ENCODE results near the gene SWI5. TPM values are rescaled to one million over a fixed set of nuclear protein-coding genes. Genes with fewer than 3 reads are reported as not detected.

SWI5 gene
- total and polyA plus RNA-seq, 9 of the 15 experiments (the other 6 are each of a cell fraction or from before 2014, with no cell fraction given) = 62.8 to 133 (median 95.9) TPM

DNA sequence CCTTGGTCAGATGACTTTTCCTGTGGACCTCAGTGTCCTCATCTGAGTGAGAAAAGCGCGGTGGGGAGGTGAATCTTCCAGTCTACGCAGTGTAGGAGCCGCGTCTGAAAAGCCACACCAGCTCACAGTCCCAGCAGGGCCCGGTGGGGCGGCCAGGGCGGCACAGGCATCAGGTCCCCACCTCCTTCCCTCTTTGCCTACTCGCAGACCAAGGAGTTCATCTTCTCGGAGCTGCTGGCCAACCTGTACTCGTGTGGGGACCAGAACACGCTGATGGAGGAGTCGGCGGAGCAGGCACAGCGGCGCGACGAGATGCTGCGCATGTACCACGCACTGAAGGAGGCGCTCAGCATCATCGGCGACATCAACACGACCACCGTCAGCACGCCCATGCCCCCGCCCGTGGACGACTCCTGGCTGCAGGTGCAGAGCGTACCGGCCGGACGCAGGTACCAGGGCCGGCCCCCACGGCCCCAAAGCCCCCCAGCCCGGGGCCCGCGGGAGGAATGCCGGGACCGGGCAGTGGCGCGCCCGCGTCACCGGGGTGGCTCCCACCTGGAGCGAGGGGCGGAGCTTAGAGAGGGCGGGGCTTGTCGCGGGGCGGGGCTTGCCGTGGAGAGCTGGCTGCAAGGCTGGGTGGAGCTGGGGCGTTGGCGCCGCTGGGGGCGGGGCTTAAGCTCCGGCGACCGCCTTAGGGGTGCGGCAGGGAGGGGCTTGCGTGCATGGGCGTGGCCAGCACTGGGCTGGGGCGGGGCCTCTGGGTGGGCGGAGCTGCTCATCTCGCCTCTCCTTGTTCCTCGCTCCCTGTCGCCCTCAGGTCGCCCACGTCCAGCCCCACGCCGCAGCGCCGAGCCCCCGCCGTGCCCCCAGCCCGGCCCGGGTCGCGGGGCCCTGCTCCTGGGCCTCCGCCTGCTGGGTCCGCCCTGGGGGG, 25.9 kb upstream of the SWI5 start (continued):
- TF ChIP-seq HMGXB4 (CRISPR knock-in tag; IDR thresholded peaks at IDR 0.05) (no peak; the same call in 1 of the 2 replicates), RB1 (IDR thresholded peaks at IDR 0.05; ENCODE audit: low read depth) (no peak), SETDB1 (IDR thresholded peaks at IDR 0.05; ENCODE audit: low read length) (no peak), CHD2 (IDR thresholded peaks at IDR 0.05; ENCODE audit: low read depth, low read length) (no peak), RFX5 (IDR thresholded peaks at IDR 0.05; ENCODE audit: low read depth, low read length) (no peak), TCFL5 (CRISPR knock-in tag; conservative IDR thresholded peaks at IDR 0.05) (no peak), FOXJ3 (CRISPR knock-in tag; IDR thresholded peaks at IDR 0.05) (no peak), ZSCAN32 (CRISPR knock-in tag; IDR thresholded peaks at IDR 0.05) (no peak), E2F5 (CRISPR knock-in tag; IDR thresholded peaks at IDR 0.05) (no peak), KDM5B (IDR thresholded peaks at IDR 0.05; ENCODE audit: insufficient replicate concordance, low read depth, low read length) (peak; percentile 45), HOMEZ (CRISPR knock-in tag; IDR thresholded peaks at IDR 0.05) (peak; percentile 84; the same call in 1 of the 2 replicates), CBX1 (IDR thresholded peaks at IDR 0.05; ENCODE audit: low read depth) (no peak), NR4A1 (CRISPR knock-in tag; IDR thresholded peaks at IDR 0.05) (no peak), NR4A1 (tag; IDR thresholded peaks at IDR 0.05) (peak; percentile 74), NEUROD1 (IDR thresholded peaks at IDR 0.05; ENCODE audit: borderline replicate concordance, low read depth, low read length, partially characterized antibody) (no peak)
- TF ChIP-seq, protein P1, sequence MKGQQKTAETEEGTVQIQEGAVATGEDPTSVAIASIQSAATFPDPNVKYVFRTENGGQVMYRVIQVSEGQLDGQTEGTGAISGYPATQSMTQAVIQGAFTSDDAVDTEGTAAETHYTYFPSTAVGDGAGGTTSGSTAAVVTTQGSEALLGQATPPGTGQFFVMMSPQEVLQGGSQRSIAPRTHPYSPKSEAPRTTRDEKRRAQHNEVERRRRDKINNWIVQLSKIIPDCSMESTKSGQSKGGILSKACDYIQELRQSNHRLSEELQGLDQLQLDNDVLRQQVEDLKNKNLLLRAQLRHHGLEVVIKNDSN (CRISPR knock-in tag; IDR thresholded peaks at IDR 0.05) = no peak
- TF ChIP-seq, protein P2, sequence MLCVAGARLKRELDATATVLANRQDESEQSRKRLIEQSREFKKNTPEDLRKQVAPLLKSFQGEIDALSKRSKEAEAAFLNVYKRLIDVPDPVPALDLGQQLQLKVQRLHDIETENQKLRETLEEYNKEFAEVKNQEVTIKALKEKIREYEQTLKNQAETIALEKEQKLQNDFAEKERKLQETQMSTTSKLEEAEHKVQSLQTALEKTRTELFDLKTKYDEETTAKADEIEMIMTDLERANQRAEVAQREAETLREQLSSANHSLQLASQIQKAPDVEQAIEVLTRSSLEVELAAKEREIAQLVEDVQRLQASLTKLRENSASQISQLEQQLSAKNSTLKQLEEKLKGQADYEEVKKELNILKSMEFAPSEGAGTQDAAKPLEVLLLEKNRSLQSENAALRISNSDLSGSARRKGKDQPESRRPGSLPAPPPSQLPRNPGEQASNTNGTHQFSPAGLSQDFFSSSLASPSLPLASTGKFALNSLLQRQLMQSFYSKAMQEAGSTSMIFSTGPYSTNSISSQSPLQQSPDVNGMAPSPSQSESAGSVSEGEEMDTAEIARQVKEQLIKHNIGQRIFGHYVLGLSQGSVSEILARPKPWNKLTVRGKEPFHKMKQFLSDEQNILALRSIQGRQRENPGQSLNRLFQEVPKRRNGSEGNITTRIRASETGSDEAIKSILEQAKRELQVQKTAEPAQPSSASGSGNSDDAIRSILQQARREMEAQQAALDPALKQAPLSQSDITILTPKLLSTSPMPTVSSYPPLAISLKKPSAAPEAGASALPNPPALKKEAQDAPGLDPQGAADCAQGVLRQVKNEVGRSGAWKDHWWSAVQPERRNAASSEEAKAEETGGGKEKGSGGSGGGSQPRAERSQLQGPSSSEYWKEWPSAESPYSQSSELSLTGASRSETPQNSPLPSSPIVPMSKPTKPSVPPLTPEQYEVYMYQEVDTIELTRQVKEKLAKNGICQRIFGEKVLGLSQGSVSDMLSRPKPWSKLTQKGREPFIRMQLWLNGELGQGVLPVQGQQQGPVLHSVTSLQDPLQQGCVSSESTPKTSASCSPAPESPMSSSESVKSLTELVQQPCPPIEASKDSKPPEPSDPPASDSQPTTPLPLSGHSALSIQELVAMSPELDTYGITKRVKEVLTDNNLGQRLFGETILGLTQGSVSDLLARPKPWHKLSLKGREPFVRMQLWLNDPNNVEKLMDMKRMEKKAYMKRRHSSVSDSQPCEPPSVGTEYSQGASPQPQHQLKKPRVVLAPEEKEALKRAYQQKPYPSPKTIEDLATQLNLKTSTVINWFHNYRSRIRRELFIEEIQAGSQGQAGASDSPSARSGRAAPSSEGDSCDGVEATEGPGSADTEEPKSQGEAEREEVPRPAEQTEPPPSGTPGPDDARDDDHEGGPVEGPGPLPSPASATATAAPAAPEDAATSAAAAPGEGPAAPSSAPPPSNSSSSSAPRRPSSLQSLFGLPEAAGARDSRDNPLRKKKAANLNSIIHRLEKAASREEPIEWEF (CRISPR knock-in tag; IDR thresholded peaks at IDR 0.05) = no peak
